CD4-positive, alpha-beta T cell treated with Interleukin-1 beta for 1 hour (primary cell): Measurements from ENCODE around the gene CKAP5.

ENCODE experiments used
- DNase-seq, 2 donors: peaks; one replicate each; pipeline ENCODE4 v3.0.0-alpha.2; 2020 to 2022

The CKAP5 gene

GRCh38 chr11:46695345-46696211 is 150.5 kb downstream of the CKAP5 start:
- DNase-seq = no peak

DNA sequence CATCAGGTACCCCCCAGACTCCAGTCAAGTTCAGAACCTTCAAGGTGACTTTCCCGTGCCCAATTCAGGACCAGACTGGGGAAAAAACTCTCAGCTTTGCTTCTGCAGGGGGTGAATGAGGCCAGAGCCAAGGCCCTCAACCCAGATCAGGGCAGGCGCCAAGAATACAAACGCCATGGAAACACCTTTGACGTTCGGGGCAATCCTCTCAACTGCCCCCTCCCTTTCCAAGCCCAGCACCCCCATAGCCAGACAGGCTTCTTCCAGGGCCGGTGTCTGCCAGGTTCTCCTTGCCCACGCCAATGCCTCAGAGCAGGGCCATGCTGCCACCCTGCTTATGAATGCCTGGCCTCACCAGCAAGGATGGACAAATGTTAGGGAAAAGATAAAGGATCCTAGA is 151.5 kb downstream of the CKAP5 start:
- DNase-seq = no peak

- DNase-seq = no peak
These were observed 152.0 kb downstream of the CKAP5 start for GRCh38 chr11:46694072-46694471.

DNA sequence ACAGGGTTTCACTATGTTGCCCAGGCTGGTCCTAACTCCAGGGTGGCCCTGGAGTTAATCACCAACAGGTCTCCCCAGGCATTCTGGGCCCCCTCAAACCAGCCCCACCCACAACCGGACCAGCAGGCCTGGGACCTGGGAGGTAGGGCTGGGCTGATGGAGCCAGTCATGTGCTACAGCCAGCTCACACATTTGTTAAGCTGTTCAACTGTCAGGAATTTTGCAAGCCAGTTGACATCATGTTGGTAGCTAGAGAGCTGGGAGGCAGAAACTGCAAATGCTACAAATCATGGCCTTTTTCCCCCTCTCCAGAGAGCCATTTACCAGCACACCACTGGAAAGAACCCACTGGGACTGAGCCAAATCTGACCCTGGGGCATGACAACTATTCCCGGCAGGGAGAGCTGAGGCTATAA is 152.5 kb downstream of the CKAP5 start:
- DNase-seq = no peak
